Measurements from ENCODE around the gene CD9.
"Not testable (repeated sequence)": the region's sequence is repeated elsewhere in the genome, so short reads cannot be mapped to it uniquely, and the experiment has no call there.

Gene CD9

DNA sequence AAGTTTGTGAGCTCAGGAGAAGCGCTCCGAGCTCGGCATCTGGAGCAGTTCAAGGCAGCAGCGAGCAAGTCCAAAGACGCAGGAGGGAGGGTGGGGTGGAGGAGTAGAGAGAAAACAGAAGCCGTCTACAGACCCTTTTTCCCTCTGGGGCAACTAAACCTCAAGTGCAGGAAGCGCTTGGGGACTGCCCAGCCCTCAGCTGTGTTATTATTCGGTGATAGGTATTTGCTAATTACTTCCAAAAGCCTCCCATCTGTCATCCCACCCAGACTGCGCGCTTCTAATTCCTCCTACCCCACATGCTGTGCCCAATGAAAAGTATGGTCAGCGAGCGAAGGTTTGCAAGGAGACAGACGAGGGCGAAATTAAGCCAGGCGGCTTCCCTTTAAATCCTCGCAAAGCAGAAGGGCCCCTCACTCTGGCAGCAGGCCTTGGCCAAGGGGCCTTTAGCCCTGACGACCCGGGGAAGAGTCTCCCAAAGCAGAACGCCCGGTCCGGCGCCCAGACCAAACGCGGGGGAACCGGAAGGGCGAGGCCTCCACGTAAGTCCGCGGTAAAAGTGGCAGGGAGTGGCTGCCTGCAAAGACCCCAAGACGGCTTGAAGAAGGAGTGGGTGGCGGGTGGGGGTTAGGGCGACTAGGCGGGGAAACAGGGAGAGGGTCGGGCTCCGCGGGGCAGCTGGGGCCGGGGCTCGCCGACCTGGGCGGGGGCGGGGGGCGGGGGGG lies 507 bp upstream of the CD9 start:
- DNase-seq (ENCODE audit: low read depth in 3 of 3): no peak

DNA sequence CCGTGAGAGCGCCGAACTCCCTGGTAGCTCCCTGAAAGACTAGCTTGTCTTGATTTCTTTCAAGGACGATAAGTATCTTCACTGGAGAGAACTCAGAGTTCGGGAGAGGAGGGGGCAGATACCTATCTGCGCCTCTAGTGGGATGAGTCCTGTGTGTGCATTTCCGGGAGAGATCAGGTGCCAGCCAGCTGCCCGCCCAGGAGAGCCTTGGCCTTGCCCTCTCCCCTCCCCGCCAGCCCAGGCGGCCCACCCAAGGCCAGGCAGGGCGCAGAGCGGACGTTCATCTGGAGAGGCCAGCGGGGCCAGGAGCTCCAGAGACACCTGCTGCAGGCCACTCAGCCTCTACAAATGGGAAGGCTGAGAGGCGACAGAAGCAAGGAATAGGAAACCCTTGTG lies 1.0 kb downstream of the CD9 start:
- no peak for DNase-seq (ENCODE audit: low read depth in 3 of 3)

DNA sequence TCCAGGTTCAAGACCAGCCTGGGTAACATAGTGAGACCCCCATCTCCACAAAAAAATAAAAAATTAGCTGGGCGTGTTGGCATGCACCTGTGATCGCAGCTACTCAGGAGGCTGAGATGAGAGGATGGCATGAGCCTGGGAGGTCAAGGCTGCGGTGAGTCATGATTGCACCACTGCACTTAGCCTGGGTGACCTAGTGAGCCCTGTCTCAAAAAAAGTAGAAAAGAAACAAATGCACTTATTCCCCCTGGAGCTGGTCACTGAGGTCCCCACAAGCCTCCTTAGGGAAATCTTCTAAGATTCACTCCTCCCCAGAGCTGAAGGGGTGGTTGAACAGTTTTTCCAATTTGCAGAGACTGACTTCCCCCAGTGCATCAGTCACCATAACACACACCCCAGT lies 1.6 kb downstream of the CD9 start:
- no peak for DNase-seq (ENCODE audit: low read depth in 3 of 3)

DNA sequence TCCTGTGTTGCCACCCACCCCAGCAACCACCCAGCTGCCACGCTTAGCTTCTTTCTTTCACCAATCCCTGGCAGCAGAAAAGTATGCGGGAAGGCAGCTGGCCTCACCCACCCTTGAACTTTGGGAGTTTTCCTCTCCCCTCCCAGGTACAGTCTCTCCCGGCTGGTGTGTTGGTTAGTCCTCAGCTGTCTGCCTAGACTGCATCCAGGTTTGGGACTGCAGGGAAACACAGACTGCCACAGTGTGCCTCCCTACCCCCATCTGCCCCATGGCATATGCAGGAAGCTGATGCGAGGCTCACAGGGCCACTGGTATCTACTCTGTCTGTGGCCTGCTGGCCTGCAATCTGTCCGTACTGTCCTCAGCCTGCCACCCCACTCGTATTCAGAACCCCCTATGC lies 2.1 kb downstream of the CD9 start:
- DNase-seq (ENCODE audit: low read depth in 3 of 3): no peak

DNA sequence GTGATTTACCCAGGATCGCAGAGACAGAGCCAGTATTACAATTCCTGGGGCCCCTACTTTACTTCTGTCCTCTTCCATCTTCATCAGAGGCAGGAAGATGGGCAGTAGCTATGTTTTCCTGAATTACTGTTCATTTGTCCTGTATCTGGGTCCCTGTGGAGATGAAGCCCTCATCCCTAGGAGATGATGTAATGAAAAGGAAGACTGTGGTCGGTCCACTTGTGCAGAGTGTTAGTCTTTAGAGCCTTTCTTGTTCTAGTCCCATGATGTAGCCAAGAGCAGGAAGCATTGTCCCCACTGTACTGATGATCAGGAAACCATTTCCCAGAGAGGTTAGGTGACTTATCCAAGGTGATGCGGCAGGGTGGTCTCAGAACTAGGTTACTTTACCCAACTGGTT lies 2.6 kb downstream of the CD9 start:
- no peak for DNase-seq (ENCODE audit: low read depth in 3 of 3)

DNA sequence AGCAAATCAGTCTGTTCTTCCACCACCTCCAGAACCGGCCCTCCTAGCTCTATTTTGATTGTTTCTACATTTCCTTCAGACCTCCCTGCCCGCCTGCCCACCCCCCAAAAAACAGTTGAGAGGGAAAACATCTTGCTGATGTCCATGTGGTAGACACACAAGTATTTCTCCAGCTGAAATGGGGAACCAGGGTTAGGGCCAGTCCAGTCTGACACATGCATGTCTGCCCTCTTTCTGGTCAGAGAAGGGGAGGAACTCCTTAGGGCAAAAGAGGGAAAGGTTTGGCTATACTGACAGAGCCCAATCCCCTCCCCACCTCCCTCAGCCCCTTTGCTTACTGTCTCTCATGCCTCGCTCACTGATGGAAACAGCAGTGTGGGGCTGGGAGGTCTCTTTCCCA lies 3.4 kb downstream of the CD9 start:
- no peak for DNase-seq (ENCODE audit: low read depth in 3 of 3)

DNA sequence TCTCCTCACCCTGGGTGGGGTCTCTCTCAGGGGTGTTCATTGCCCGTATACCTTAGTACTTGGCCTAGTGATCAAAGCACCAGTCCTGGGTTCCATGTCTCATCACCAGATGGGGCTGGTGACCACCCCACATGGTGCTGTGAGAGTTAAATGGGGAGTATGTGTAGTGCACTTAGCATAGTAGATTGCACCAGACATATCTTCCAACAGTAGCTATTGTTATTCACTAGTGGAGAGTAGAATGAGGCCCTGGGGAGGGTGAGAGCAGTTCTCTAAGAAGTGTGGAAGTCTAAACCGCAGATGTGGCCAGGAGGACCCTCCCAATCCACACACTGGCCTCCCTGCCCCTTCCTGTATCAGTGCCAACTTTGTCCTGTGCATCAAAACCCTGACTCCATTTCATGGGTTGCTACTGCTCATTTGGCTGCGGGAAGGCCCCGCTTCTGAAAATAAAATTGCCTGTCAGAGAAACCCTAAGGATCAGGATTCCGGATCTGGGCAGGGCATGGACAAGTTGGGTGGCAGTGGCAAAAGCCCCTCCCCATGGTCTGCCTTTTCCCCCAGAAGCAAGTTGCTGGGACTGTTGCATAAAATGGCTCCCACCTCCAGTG lies 4.4 kb downstream of the CD9 start:
- DNase-seq (ENCODE audit: low read depth in 3 of 3): no peak

DNA sequence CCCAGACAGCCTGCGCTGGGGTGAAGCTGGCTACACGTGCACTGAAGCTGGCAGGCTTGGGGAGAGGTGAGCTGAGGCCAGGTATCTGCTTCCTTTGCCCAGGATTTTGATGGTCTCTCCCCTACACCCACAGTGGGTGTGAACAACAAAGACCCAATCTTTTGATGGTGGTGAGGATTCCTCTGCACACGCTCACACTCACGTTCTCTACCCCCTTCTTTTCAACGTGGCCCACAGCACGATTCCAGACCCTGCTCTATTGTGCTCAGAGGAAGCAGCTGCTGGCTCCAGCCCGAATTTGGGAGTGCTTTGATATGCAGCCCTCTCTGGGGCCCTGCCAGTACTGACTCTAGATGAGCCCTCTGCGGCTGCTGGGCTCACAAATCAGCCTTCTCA lies 4.9 kb downstream of the CD9 start:
- DNase-seq (ENCODE audit: low read depth in 3 of 3): no peak

DNA sequence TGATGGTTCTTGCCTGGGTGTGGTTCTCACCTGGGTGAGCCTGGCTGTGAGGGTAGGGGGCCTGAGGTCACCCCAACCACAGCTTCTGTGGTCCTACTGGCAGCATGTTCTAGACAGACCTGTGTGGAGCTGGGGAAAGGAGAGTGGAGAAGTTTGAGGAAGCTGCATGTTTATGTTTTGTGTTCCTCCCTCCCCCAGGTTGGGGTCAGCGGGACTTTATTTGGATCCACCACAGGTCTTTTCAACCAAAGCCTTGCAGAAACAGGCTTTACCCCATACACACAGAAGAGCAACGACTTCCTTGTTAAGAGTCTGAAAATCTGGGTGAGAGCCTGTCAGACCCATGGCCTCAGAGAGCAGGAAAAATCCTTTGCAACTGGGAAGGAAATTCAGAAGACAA lies 5.6 kb downstream of the CD9 start:
- DNase-seq (ENCODE audit: low read depth in 3 of 3): no peak

DNA sequence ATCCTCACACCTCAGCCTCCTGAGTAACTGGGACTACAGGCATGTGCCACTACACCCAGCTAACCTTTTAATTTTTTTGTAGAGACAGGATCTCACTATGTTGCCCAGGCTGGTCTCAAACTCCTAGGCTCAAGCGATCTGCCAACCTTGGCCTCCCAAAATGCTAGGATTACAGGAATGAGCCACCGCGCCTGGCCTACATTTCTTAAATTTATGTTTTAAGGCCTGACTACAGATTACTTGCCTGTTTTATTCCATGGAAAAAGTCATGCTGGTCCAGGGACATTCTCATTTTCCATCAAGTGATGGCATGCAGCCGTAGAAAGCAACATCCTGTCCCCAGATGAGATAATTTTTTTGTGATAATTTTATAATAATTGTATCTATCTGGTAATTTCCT lies 6.1 kb downstream of the CD9 start:
- no peak for DNase-seq (ENCODE audit: low read depth in 3 of 3)

DNA sequence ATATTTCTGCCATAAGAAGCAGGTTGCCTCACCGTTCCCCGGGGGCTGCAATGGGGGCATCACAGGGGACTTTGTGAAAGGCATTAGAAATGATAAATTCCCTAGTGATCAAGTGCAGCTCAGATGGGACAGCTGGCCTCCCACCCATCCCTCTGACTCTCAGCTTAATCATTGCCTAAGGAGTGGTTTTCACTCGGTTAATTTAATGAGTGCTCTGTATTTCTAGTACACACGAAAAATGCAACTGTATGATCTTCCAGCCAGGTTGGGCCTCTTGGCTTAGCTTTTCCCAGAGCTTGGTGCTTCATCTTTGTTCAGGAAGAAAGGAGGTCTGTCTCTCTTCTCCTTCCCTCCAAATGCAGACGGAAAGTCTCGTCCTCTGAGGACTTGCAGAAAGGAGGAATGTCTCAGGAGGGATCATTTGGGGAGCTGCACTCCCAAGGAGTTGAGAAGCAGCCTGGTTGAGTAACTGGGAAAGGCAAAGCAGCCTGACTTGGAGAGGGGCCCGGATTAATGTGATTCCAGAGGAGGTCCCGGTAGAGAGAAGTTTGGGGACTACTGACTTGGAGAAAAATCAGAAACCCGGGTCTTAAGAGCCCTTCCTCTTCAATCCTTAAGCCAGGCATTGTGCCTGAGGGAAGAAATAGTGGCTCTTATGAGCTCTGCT lies 7.2 kb downstream of the CD9 start:
- no peak for DNase-seq (ENCODE audit: low read depth in 3 of 3)

DNA sequence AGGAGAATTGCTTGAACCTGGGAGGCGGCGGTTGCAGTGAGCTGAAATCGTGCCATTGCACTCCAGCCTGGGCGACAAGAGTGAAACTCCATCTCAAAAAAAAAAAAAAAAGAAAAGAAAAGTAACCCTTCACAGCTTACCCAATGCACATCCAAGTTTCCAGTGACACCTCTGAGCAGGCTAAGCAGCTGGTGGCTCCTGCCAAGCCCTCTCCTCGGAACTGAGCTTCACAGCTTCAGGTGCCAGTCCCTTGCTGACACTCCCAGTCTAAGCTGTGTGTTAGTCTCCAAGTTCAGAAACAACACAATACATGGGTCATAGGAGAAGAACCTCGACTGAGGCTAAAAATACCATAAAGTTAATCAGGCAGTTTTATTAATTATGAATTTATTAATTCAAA lies 7.9 kb downstream of the CD9 start:
- no peak for DNase-seq (ENCODE audit: low read depth in 3 of 3)

DNA sequence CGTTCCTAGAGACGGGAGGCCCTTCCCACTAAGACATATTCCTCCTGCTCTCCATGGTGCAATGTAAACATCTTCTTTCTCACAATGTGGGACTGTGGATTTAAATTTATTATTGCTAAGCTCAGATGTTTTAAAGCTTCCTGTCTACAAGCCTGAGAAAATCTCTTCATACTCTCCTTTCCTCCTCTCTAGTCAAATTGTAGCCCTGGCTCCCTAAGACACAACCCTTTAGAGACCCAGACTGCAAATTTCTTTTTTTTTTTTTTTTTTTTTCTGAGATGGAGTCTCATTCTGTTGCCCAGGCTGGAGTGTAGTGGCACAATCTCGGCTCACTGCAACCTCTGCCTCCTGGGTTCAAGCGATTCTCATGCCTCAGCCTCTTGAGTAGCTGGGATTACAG lies 9.2 kb downstream of the CD9 start:
- DNase-seq (ENCODE audit: low read depth in 3 of 3): not testable (repeated sequence)

DNA sequence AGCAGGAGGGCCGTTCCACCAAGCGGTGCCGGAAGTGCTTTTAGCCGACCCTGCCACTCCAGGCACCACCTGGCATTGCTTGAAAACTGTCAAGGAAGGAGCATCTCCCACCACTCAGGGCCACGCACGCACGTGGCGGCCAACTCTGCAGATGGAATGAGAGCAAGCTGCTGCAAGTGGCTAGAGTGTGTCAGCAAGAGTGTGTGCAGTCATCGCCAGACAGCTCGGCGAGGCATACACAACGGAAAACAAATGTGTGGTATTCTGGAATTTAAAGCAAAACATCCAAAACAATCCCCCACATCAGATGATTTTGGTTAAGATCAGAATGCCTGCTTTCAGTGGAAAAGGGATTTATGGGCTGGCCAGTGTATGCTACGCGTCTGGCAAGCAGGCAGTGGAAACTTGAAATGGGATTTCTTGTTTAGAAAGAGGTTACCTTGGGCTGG lies 11.2 kb downstream of the CD9 start:
- DNase-seq (ENCODE audit: low read depth in 3 of 3): no peak

DNA sequence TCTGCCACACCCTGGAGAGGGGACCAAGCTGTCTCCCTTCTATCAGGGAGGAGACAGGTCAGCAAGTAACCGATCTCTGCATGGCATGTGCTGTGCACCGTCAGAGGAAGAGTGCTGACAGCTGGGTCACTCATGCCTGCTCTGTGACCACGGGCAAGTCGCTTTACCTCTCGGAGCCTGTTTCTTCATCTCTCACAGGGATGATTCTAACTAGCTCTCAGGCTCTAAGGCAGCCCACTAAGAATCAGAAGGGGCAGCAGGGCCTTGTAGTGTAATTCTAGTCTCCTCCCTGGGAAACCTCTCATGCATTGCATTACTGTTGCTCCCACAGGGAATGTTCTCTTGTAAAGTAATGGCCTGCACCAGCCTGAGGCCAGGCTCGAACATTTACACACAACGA lies 11.9 kb downstream of the CD9 start:
- DNase-seq (ENCODE audit: low read depth in 3 of 3): no peak

DNA sequence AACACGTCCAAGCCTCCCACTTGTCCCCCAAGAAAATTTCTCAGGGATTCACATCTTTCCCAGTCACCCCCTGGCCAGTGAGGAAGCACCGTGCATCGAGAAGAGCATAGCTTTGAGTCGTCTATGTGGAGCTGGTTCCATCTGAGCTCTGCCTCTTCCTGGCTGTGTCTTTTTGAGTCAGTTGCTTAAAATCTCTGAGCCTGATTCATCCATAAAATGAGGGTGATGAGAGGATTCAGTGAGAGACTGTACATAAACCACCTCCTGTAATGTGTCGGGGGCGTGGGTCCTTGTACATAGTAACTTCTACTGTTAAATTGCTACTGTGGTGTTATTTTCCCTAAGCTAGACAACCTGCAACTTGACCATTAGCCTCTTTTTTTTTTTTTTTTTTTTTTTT lies 13.8 kb downstream of the CD9 start:
- no peak for DNase-seq (ENCODE audit: low read depth in 3 of 3)

DNA sequence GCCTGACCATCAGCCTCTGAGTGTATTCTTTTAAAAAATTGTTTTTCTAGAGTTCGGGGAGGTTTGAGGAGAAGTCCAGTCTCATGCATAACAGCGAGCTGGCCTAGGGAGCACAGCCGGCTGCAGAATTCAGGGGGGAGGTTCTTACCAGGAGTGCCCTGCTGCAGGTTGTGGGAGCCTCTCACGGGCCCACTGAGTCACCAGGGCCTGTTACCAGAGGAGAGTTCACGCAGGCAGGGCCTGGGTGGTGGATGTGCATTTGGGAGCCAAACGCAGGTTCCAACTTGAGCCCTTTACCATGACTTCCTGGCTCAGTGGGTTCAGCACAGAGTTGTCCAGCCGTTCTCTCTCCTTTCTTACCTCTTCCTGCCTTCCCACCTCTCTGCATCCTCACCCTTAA lies 14.4 kb downstream of the CD9 start:
- DNase-seq (ENCODE audit: low read depth in 3 of 3): no peak

DNA sequence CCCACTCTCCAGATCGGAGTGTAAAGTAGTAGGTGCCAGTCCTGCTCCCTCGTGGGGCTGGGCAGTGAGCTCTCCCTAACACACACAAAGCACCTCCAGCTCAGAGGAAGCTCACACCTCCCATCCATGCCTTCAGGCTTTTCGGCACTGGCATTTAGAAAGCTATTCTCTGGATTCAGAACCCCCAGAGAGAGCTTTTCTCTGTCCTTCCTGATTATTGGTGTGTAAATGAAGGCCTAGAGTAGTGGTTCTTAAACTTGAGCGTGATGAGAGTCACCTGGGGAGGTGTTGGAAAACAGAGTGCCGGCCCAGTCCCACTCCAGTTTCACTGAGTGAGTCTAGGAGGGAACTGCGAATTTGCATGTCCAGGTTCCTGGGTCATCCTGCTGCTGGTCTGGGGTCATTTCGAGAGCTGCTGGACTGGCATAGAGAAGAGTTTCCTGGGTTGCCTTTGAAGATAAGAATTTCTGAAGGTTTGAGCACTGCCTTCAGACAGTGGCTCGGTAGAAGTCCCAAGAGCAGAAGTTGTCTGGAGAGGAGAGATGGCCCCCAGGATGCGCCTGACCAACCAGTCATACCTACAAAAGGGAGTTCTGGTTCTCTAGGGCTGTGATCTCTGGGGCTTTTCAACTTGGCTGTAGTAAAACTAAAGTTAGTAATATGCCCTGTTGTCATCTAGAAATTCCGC lies 15.1 kb downstream of the CD9 start:
- no peak for DNase-seq (ENCODE audit: low read depth in 3 of 3)

DNA sequence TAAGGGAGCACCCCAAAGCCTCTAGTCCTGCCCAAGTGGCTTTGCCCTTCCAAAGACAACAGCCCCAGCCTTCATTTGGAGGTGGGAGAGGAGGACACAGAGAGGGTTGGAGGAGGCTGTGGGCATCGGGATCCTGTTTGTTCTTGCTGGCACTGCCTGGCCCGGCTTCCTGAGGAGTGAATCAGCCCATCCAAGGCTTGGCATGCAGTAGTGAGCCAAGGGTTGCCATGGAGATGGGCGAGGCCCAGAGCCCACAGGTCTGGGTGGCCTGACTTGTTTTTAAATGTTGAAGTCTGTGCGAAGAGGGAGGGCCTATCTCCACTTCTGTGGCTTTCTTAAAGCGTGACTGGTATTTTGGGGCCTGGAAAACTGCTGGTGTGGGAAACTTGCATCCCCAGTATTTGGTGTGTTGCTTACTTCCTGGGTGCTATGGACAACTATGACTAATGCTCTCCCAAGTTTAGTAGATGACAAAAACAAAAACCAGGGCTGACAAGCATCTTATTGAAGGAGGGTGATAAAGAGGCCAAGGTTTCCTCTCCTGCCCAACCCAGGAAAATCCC lies 15.8 kb downstream of the CD9 start:
- no peak for DNase-seq (ENCODE audit: low read depth in 3 of 3)

DNA sequence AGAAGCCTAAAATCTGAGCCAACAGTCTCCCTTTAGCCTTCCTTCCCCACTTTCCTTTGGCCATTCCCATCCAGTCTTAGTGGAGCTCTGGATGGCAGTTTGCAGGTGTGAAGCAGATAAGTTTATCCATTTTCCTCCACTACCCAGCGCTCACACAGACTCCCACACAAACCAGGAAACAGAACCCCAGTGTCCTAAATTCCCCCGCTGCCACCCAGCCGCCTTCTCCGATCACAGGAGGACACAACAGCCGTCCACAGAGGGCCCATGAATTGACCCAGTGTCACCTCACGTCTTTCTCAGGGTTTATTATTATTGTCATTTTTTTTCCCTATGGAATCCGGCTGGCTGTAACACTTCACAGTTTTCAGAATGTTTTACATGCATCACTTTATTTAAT lies 16.4 kb downstream of the CD9 start:
- no peak for DNase-seq (ENCODE audit: low read depth in 3 of 3)

DNA sequence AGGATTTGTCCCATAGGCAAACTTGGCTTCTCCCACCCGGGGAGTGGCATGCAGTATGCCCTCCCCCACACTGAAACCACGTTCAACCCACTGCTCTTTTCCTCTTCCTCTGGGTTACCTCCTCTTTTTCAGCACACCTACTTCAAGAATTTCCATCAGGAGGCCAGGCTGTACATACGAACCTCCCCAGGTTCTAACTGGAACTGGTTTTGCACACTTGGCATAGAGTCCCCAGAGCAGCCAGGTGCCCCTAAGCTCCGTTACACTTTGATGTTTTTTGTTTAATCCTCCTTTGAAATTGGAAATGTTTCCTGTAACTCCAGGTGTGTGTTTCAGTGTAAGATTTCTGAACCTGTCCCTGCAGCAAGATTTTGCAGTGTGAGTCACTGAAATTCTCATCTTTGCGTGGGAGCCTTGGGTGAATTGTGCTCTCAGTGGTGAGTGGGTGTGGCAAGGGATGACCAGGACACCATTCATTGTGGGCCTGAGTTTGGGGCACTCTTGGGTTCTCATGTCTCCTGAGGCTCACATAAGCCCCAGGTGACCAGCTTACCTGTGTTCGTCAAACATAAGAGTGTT lies 18.2 kb downstream of the CD9 start:
- no peak for DNase-seq (ENCODE audit: low read depth in 3 of 3)

DNA sequence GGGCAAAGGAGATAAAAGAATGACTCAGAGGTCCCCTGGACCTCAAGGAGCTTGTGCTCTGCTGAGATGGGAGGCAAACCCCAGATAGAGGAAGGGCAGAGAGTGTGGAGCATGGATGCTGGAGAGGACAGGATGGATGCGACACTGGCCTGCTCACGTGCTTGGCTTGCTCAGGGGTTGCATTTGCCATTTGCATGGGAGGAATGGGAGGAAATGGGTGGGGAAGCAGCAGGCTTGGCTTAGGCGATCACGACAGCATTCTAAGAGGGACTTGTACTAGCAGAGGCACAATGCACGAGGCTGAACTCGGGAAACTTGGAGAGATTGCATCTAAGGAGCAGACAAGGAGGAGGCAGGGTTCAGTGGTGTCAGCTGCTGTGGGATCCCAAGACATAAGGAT lies 19.8 kb downstream of the CD9 start:
- no peak for DNase-seq (ENCODE audit: low read depth in 3 of 3)

Measured in stimulated activated CD4-positive, alpha-beta T cell treated with anti-CD3 and anti-CD28 coated beads, TNF-alpha, amount 100 ng/mL, for 4 hours (primary cell).